LNCaP clone FGC (cell line): ENCODE measurements around the gene SMAD3.

ENCODE experiments used
- DNase-seq: peaks from one replicate; pipeline ENCODE4 v3.0.0-alpha.2; 2011; ENCODE audit warnings: low read depth
- H3K4me3 ChIP-seq: 2 replicates; pipeline ENCODE4 v1.5.1; 2011; ENCODE audit warnings: mild to moderate bottlenecking, low read depth, low read length, control low read depth
- CTCF ChIP-seq: IDR thresholded peaks from 2 replicates; pipeline ENCODE4 v1.5.1; 2012; ENCODE audit warnings: mild to moderate bottlenecking; ENCODE audit not compliant: control insufficient read depth, insufficient read depth; ENCODE audit errors: extremely low read depth

Gene SMAD3

GRCh38 chr15:67173005-67173404 lies 107.6 kb downstream of the SMAD3 start:
- DNase-seq: no peak
- TF ChIP-seq CTCF: no peak

DNA sequence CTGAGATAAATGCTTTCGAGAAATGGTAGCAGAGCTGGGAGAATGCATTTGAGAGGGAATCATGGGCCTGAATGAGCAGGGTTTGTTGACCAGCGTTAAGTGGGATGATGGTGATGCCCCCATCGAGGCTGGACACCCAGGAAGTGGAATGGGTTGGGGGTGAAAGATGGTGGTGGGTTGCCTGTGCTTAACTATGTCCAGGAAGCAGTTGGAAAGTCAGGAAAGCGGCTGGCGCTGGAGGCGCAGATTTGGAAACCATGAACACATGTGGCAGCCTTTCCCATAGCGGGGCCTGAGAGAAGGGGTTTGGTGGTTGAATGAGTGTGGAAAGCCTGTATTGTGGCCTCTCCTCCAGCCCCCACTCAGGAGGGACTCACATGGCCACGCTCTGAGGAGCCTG lies 108.4 kb downstream of the SMAD3 start:
- H3K4me3 ChIP-seq: no peak overlapping the region
- TF ChIP-seq CTCF: no peak
- DNase-seq: no peak

More at GRCh38 chr15:67173005-67173404, 107.6 kb downstream of the SMAD3 start:
- H3K4me3 ChIP-seq: no peak overlapping the region

- no peak overlapping the region for H3K4me3 ChIP-seq
- DNase-seq: no peak
- TF ChIP-seq CTCF: no peak
Measured at GRCh38 chr15:67174446-67174845, 109.0 kb downstream of the SMAD3 start.

DNA sequence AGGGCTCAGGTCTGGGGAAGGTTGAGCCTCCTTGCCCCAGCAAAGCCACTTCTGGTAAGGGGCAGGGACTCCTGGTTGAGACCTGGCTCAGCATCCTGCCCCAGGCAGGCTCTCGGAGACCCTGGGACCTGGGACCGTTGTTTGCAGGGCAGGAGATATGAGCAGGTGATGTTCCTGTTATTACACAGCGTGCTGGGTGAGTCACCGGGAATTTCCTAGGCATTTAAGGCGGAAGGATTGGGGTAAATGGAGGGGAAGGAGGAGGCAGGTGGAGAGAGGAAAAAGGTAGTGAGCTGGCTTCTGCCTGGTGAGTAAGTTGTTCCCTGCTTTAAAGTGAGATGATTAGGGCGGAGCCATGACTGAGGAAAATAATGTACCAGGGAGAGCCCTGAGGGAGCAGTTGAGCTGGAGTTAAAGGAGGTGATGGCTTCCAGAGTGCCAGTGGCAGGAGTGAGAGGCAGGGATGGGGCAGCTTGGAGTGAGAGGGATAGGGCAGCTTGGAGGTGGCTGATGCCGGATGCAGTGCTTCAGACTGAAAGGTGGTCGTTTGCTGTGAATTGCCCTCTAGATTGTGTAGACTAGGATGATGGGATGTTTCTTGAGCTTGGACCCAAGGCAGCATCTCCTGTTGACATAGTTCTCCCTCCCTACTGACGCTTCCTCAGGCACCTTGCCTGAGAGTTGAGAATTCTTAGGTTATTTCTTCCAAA lies 109.6 kb downstream of the SMAD3 start:
- H3K4me3 ChIP-seq: no peak overlapping the region
- no peak for DNase-seq
- TF ChIP-seq CTCF: no peak

- no peak for TF ChIP-seq CTCF
- no peak for DNase-seq
- H3K4me3 ChIP-seq: no peak overlapping the region
Measured at GRCh38 chr15:67175643-67176071, 110.3 kb downstream of the SMAD3 start.

- DNase-seq: peak; percentile 58
- no peak for TF ChIP-seq CTCF
- H3K4me3 ChIP-seq: peak overlapping the region; percentile 14; the same call in 1 of the 2 replicates
Measured at GRCh38 chr15:67176195-67176971, 111.0 kb downstream of the SMAD3 start.
